AG09309 (cell line): ENCODE measurements around the gene FMNL1.

Experiments used
- DNase-seq: peaks from one replicate; pipeline ENCODE4 v3.0.0-alpha.2; 2010; ENCODE audit warnings: low read depth
- H3K4me3 ChIP-seq: 2 replicates; pipeline ENCODE4 v1.5.1; 2011; ENCODE audit warnings: mild to moderate bottlenecking, low read depth, low read length, moderate library complexity; ENCODE audit not compliant: control insufficient read depth
- TF ChIP-seq, protein P1 (sequence below): IDR thresholded peaks from 2 replicates; pipeline ENCODE4 v1.5.1; 2011; ENCODE audit warnings: mild to moderate bottlenecking, low read depth, low read length, inconsistent platforms; ENCODE audit not compliant: insufficient read depth, control insufficient read depth; ENCODE audit errors: missing control alignments

The FMNL1 gene

DNA sequence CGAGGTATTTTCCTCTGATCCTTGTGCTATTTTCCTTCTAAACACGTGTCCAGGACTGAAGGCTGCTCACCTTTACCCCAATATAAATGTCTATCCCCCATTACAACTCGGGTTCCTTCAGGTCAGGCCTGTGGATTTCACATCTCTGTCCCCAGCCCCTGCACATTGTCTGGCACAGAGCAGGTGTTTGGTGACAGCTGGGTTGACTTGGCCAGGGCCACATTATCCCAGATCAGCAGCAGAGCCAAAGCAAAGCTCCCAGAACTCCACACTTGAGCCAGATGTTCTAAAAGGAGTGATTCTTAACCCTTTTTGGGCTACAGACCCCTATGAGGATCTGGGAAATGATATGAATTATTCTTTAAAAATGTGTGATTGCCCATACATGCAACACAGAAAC lies 58.2 kb downstream of the FMNL1 start:
- H3K4me3 ChIP-seq, result no peak overlapping the region
- TF ChIP-seq, protein P1, sequence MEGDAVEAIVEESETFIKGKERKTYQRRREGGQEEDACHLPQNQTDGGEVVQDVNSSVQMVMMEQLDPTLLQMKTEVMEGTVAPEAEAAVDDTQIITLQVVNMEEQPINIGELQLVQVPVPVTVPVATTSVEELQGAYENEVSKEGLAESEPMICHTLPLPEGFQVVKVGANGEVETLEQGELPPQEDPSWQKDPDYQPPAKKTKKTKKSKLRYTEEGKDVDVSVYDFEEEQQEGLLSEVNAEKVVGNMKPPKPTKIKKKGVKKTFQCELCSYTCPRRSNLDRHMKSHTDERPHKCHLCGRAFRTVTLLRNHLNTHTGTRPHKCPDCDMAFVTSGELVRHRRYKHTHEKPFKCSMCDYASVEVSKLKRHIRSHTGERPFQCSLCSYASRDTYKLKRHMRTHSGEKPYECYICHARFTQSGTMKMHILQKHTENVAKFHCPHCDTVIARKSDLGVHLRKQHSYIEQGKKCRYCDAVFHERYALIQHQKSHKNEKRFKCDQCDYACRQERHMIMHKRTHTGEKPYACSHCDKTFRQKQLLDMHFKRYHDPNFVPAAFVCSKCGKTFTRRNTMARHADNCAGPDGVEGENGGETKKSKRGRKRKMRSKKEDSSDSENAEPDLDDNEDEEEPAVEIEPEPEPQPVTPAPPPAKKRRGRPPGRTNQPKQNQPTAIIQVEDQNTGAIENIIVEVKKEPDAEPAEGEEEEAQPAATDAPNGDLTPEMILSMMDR, result no peak
- no peak for DNase-seq

DNA sequence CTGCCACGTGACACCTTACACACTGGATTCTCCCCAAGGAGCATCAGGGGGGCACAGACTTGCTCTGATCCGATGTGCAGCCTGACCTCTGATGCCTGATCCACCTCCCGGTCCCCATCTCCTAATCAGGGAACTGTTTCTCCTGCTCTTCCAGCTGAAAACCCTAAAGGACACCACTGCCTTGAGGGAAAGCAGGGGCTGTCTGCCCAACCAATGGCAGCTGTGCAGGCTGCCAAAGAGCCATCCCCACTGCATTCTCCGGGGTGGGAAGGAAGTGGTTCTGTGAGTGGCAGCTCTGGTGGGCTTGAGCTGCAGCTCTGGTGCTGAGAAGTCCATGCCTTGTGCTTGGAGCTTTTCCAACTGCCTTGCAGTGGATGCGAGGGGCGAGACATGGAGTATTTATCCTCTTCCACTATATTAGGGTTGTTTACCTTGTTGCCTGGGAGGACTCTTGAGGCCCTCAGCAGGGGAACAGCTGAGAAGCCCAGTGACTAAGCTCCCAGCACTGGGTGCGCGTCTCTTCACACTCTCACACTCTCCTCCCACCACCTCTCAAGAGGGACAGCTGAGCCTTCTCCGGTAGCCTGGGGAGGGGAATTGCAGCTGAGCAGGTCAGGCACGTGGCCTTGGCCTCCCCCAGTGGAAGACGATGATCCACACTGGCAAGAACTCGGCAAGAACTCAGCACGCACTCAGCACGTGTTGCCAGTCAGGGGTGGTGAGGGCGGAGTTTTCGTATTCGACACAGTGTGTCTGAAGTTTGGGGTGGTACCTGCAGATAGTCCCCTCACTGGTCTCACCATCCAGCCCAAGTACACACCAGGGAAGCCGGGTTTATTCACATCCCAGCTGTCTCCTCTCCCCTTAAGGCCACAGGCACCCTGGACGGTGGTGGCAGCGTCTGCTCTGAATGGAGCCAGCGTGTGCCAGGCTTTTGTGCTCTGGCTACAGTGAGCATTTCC lies 61.3 kb downstream of the FMNL1 start:
- H3K4me3 ChIP-seq, result no peak overlapping the region
- TF ChIP-seq, protein P1, result no peak
- DNase-seq, result no peak

DNA sequence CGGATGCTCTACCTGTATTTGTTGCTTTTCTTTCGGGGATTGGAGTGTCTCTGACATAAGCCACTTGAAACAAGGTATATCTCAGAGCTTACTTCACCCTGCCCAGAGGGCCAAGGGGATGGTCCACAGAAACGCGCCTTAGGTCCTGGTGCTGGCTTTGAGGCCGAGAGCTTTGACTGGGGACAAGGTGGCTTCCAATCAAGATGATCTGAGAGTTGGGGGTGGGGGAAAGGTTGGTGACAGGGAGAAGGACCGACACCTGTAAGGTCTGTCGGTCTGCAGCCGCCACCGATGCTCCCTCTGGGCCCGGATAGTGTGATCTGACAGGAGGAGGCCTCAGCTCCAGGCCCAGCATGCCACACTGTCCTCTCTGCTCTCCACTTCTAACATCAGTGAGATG lies 62.0 kb downstream of the FMNL1 start:
- no peak for DNase-seq
- TF ChIP-seq, protein P1, result no peak
- no peak overlapping the region for H3K4me3 ChIP-seq

DNA sequence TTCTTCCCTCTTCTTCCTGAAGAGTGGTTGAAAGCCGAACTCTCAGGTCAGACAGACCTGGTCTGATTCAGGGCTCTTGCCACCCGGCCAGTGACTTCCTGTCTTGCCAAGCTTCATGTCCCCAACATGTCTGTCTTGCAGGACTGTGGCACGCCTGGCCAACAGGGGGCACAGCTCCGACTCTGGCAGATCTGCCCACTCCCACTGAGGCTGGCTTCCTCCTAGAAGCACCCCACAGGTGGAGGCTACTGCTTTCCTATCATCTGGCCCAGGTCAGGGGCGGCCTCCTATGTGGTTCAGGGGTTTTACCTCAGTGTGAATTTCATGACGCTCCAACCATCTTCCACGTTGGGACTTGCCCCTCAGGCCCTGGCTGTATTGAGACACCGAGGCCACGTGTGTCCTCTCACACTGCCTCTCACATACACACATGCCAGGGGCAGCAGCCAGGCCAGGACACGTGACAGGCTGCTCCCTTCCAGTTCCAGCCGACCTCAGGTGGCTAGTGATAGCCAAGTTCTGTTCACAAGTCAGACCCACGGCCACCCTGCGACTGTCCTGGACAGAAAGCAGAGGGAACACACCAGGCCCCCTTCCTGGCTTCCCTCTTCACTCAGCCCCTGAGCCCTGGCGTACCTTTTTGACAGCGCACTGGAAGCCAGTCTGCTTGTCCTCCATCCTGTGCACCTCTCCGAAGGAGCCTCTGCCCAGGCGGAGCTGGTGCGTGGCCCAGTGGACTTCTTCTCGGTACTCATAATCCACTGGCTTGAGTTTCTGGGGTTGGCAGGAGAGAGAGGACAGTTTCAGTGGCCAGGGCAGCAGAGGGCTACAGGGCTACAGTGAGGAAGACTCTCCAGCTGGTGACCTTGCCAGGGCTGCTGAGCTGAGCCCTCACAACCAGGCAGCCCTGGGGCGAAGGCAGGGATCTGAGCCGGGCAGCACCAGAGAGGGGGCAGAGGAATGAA lies 62.8 kb downstream of the FMNL1 start:
- DNase-seq, result no peak
- H3K4me3 ChIP-seq, result no peak overlapping the region
- TF ChIP-seq, protein P1, result peak; percentile 43

DNA sequence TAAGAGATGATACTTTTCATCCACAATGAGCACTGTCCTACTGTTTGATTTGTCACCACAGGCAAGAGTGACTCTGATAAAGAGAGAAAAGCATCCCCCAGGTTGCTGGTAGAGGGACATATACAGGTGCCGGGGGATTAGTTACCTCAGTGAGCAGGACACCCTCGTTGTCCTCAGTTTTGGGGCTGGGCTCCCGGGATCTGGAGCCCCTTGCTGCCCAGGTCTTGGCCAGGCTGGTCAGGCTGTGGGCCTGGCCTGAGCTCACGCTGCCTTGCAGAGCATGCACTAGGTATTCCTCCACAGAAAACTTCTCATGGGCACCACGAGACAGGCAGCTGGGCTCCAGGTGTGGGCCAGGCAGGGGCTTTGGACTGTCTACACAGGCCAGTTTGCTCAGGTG lies 64.6 kb downstream of the FMNL1 start:
- TF ChIP-seq, protein P1, result no peak
- no peak for DNase-seq
- H3K4me3 ChIP-seq, result no peak overlapping the region

DNA sequence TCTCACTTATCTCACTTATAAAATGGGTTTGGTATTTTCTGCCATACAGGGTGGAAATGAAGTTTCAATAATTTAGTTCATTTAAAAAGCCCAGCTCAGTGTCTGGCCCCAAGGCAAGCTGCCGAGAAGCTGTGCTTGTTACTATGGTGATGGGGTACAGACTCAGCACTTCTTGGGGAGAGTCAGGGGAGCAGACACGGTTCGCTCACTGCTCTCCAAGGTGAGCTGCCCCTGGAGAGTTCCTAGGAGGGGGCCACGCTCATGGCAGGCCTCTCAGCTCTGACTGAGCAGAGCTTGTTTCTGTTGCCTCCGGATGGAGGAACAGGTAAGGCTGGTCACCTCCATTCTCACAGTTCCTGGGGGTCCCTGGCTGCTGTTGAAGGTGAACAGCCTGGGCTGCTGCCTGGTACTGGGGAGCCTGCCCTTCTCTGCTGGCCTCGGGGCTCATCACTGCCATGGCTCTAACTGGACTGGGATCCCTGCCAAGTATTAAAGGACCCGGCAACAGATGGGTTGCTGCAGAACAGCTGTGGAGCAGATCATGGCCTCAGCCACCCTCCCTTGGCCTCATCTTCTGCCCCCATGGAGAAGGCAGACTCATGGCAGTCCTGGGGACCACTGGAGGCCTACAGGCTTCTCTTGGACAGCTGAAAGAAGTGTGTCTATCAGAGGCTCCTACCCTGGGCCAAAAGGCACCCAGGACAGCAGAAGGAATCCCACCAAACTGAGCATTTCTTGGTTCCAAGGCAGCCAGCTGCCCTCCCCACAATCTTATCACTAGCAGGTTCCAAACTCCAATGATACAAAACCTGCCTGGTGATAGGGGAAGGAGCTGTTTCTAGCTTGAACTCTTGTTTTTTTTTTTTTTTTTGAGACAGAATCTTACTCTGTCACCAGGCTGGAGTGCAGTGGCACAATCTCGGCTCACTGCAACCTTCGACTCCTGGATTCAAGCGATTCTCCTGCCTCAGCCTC lies 66.1 kb downstream of the FMNL1 start:
- no peak overlapping the region for H3K4me3 ChIP-seq
- TF ChIP-seq, protein P1, result no peak
- DNase-seq, result no peak
